Measurements from ENCODE around the gene MMP2.

The MMP2 gene

GRCh38 chr16:55478827-55479429 lies at the start of gene MMP2:
MMP2 (plus strand) TSS chr16:55479198; CDS start chr16:55479480, 282 bp downstream.
- H3K27me3 ChIP-seq (ENCODE audit: control insufficient read depth, insufficient read depth, low read length), result peaks cover 82% of the 10 kb centered on the region
- H3K9me3 ChIP-seq (ENCODE audit: control insufficient read depth, insufficient read depth, low read length), result no peaks in the 10 kb centered on the region
- no peak within 1 kb of the TSS for H3K9ac ChIP-seq (ENCODE audit: low read depth, low read length)
- peak within 1 kb of the TSS; percentile 46 for H3K4me3 ChIP-seq (ENCODE audit: low read depth, low read length)
- peaks cover 21% of the 10 kb centered on the region for H3K4me1 ChIP-seq (ENCODE audit: control insufficient read depth, insufficient read depth, low read length)
- H3K36me3 ChIP-seq (ENCODE audit: control insufficient read depth, insufficient read depth, low read length), result no peaks in the 10 kb centered on the region

- H3K4me1 ChIP-seq (ENCODE audit: control insufficient read depth, insufficient read depth, low read length), result no peaks in the 10 kb centered on the region
- no peak overlapping the region for H3K4me3 ChIP-seq (ENCODE audit: low read depth, low read length)
- H3K36me3 ChIP-seq (ENCODE audit: control insufficient read depth, insufficient read depth, low read length), result no peaks in the 10 kb centered on the region
- no peaks in the 10 kb centered on the region for H3K27me3 ChIP-seq (ENCODE audit: control insufficient read depth, insufficient read depth, low read length)
- no peak overlapping the region for H3K9ac ChIP-seq (ENCODE audit: low read depth, low read length)
- no peaks in the 10 kb centered on the region for H3K9me3 ChIP-seq (ENCODE audit: control insufficient read depth, insufficient read depth, low read length)
Observed at GRCh38 chr16:55433030-55433429, 46.0 kb upstream of the MMP2 start.

- H3K4me3 ChIP-seq (ENCODE audit: low read depth, low read length), result no peak overlapping the region
- H3K36me3 ChIP-seq (ENCODE audit: control insufficient read depth, insufficient read depth, low read length), result no peaks in the 10 kb centered on the region
- H3K9ac ChIP-seq (ENCODE audit: low read depth, low read length), result no peak overlapping the region
- no peaks in the 10 kb centered on the region for H3K4me1 ChIP-seq (ENCODE audit: control insufficient read depth, insufficient read depth, low read length)
- no peaks in the 10 kb centered on the region for H3K9me3 ChIP-seq (ENCODE audit: control insufficient read depth, insufficient read depth, low read length)
- H3K27me3 ChIP-seq (ENCODE audit: control insufficient read depth, insufficient read depth, low read length), result no peaks in the 10 kb centered on the region
Observed at GRCh38 chr16:55433535-55433934, 45.5 kb upstream of the MMP2 start.

GRCh38 chr16:55434000-55434399 lies 45.0 kb upstream of the MMP2 start:
- no peaks in the 10 kb centered on the region for H3K27me3 ChIP-seq (ENCODE audit: control insufficient read depth, insufficient read depth, low read length)

GRCh38 chr16:55435387-55435786 lies 43.6 kb upstream of the MMP2 start:
- H3K36me3 ChIP-seq (ENCODE audit: control insufficient read depth, insufficient read depth, low read length), result no peaks in the 10 kb centered on the region
- no peaks in the 10 kb centered on the region for H3K27me3 ChIP-seq (ENCODE audit: control insufficient read depth, insufficient read depth, low read length)
- no peak overlapping the region for H3K9ac ChIP-seq (ENCODE audit: low read depth, low read length)
- no peak overlapping the region for H3K4me3 ChIP-seq (ENCODE audit: low read depth, low read length)
- H3K9me3 ChIP-seq (ENCODE audit: control insufficient read depth, insufficient read depth, low read length), result no peaks in the 10 kb centered on the region
- H3K4me1 ChIP-seq (ENCODE audit: control insufficient read depth, insufficient read depth, low read length), result no peaks in the 10 kb centered on the region

More at GRCh38 chr16:55434000-55434399, 45.0 kb upstream of the MMP2 start:
- Histone ChIP-seq H3K4me3 (ENCODE audit: low read depth, low read length) (no peak overlapping the region), H3K36me3 (ENCODE audit: control insufficient read depth, insufficient read depth, low read length) (no peaks in the 10 kb centered on the region), H3K4me1 (ENCODE audit: control insufficient read depth, insufficient read depth, low read length) (no peaks in the 10 kb centered on the region), H3K9ac (ENCODE audit: low read depth, low read length) (no peak overlapping the region), H3K9me3 (ENCODE audit: control insufficient read depth, insufficient read depth, low read length) (no peaks in the 10 kb centered on the region)

- no peaks in the 10 kb centered on the region for H3K27me3 ChIP-seq (ENCODE audit: control insufficient read depth, insufficient read depth, low read length)
- no peak overlapping the region for H3K4me3 ChIP-seq (ENCODE audit: low read depth, low read length)
- no peaks in the 10 kb centered on the region for H3K36me3 ChIP-seq (ENCODE audit: control insufficient read depth, insufficient read depth, low read length)
- H3K9ac ChIP-seq (ENCODE audit: low read depth, low read length), result no peak overlapping the region
- H3K9me3 ChIP-seq (ENCODE audit: control insufficient read depth, insufficient read depth, low read length), result no peaks in the 10 kb centered on the region
- H3K4me1 ChIP-seq (ENCODE audit: control insufficient read depth, insufficient read depth, low read length), result no peaks in the 10 kb centered on the region
Observed at GRCh38 chr16:55436587-55436986, 42.4 kb upstream of the MMP2 start.

DNA sequence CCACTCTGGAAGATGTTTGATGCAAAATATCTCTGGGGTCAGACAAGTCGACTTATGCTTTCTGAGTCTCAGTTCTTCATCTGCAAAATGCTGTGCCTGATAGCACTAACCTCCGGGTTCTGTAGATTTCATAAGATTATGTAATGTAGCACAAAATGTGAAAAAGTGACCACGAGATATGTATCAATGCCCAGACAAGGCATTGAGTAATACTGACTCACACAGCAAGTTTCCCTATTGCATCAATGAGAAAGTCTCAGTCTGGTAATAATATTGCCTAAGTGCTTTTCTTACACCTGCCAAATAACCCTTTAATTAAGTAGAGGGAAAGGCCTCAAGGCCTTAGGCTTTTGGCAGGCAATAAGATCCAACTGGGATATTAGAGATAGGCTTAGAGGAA lies 41.4 kb upstream of the MMP2 start:
- Histone ChIP-seq H3K27me3 (ENCODE audit: control insufficient read depth, insufficient read depth, low read length) (no peaks in the 10 kb centered on the region), H3K9ac (ENCODE audit: low read depth, low read length) (no peak overlapping the region), H3K9me3 (ENCODE audit: control insufficient read depth, insufficient read depth, low read length) (no peaks in the 10 kb centered on the region), H3K4me3 (ENCODE audit: low read depth, low read length) (no peak overlapping the region), H3K36me3 (ENCODE audit: control insufficient read depth, insufficient read depth, low read length) (no peaks in the 10 kb centered on the region), H3K4me1 (ENCODE audit: control insufficient read depth, insufficient read depth, low read length) (no peaks in the 10 kb centered on the region)

DNA sequence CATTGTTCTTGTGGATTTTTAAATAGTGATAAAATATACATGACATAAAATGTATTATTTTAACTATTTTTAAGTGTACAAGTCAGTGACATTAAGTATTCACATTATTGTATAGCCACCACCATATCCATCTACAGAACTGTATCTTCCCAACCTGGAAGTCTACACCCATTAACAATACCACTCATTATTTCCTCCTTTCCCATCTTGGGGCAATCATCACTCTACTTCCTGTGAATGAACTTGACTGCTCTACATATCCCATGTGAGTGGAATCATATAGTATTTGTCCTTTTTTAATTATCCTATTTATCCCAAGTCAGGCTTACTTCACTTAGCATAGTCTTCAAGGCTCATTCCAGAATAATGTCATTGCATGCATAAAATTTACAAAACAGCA lies 40.7 kb upstream of the MMP2 start:
- H3K9me3 ChIP-seq (ENCODE audit: control insufficient read depth, insufficient read depth, low read length), result no peaks in the 10 kb centered on the region
- H3K27me3 ChIP-seq (ENCODE audit: control insufficient read depth, insufficient read depth, low read length), result no peaks in the 10 kb centered on the region
- H3K36me3 ChIP-seq (ENCODE audit: control insufficient read depth, insufficient read depth, low read length), result no peaks in the 10 kb centered on the region
- H3K4me1 ChIP-seq (ENCODE audit: control insufficient read depth, insufficient read depth, low read length), result no peaks in the 10 kb centered on the region
- no peak overlapping the region for H3K9ac ChIP-seq (ENCODE audit: low read depth, low read length)
- no peak overlapping the region for H3K4me3 ChIP-seq (ENCODE audit: low read depth, low read length)

GRCh38 chr16:55439101-55439690 lies 39.8 kb upstream of the MMP2 start:
- Histone ChIP-seq H3K4me3 (ENCODE audit: low read depth, low read length) (no peak overlapping the region), H3K9me3 (ENCODE audit: control insufficient read depth, insufficient read depth, low read length) (no peaks in the 10 kb centered on the region), H3K27me3 (ENCODE audit: control insufficient read depth, insufficient read depth, low read length) (no peaks in the 10 kb centered on the region), H3K36me3 (ENCODE audit: control insufficient read depth, insufficient read depth, low read length) (no peaks in the 10 kb centered on the region), H3K4me1 (ENCODE audit: control insufficient read depth, insufficient read depth, low read length) (no peaks in the 10 kb centered on the region), H3K9ac (ENCODE audit: low read depth, low read length) (no peak overlapping the region)

DNA sequence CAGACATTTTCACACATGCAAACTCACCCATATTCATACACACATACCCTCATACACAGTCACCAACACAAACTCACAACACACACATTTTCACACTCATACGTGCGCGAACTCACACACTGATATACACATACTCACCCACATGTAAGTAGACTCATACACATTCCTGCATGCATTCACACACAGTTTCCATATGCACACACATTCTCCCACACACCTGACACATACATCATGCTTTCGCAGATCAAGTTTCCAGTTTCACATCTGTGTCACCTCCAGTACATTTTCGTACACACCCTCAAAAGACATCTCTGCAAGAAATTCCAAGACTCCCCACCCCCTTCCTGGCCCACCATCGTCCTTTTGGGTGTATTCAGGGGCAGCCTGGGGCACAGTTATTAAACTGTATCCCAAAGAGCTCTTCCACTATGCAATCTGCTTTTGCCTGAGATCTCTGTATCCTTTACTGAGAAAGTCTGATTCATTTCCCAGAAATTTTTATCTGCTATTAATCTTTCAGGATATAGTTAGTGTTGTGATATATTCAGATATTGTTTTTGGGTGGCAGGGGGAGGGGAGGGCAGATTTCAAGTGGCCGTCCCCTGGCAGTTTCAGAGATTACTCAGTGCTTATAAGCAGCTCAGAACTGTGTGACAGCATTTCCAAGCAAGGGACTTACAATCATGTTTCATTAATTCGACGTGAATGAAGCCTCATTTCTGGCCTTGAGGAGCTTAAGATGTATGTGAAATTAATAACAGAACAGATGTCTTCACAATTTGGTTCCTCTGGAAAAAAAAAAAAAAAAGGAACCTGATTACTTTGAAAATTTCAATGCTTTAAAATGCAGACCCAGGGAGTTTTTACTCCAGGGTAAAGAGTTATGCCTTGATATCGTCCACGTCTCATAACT lies 35.3 kb upstream of the MMP2 start:
- Histone ChIP-seq H3K9me3 (ENCODE audit: control insufficient read depth, insufficient read depth, low read length) (no peaks in the 10 kb centered on the region), H3K27me3 (ENCODE audit: control insufficient read depth, insufficient read depth, low read length) (no peaks in the 10 kb centered on the region), H3K36me3 (ENCODE audit: control insufficient read depth, insufficient read depth, low read length) (no peaks in the 10 kb centered on the region), H3K4me3 (ENCODE audit: low read depth, low read length) (no peak overlapping the region), H3K4me1 (ENCODE audit: control insufficient read depth, insufficient read depth, low read length) (no peaks in the 10 kb centered on the region), H3K9ac (ENCODE audit: low read depth, low read length) (no peak overlapping the region)

GRCh38 chr16:55444754-55445485 lies 34.1 kb upstream of the MMP2 start:
- Histone ChIP-seq H3K9ac (ENCODE audit: low read depth, low read length) (no peak overlapping the region), H3K9me3 (ENCODE audit: control insufficient read depth, insufficient read depth, low read length) (no peaks in the 10 kb centered on the region), H3K4me1 (ENCODE audit: control insufficient read depth, insufficient read depth, low read length) (no peaks in the 10 kb centered on the region), H3K36me3 (ENCODE audit: control insufficient read depth, insufficient read depth, low read length) (no peaks in the 10 kb centered on the region), H3K4me3 (ENCODE audit: low read depth, low read length) (no peak overlapping the region), H3K27me3 (ENCODE audit: control insufficient read depth, insufficient read depth, low read length) (no peaks in the 10 kb centered on the region)

Data from iPS-15b (cell line).